Measurements from ENCODE around the gene LIME1.

LIME1 gene, protein sequence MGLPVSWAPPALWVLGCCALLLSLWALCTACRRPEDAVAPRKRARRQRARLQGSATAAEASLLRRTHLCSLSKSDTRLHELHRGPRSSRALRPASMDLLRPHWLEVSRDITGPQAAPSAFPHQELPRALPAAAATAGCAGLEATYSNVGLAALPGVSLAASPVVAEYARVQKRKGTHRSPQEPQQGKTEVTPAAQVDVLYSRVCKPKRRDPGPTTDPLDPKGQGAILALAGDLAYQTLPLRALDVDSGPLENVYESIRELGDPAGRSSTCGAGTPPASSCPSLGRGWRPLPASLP

DNA sequence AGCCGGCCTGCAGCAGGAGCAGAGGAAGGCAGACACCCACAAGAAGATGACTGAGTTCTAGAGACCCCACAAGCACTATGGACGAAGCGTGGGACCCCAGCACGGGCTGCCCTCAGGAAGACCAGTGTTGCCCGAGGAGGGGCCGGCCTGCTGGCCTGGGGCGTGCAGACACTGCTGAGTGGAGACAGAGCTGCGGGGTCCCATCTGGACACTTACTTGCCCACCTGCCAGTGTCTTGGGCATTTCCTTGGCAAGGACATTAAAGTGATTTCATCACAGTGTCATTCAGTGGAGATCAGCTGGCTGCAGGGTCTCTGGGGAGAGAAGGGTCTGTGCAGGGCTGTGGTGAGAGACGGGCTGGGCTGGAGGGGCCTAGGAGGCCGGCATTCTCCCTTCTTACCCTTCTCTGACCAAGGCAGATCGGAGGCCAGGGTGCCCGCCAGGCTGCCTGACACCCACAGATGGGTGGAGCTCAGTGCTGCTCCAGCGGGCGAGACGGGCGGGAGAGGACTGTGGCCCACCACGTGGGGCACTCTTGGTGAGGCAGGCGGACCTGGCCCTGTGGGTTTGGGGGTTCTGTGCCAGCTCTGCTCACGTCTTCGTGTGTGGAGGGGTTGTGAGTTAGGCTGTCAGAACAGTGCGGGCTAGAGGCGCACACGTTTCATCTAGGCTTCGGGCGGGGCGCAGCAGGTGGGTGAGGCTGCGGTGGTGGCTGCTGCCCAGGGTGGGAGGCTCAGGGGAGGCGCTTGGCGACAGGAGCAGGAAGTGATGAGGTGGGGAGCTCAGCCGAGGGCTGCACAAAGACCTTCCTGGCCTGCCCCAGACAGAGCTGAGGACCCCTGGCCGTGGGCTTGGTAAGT is at the start of gene LIME1:
Gene LIME1 (plus strand): TSS at position 806 of the 860 bp plus-strand sequence. CDS start 886 bp downstream, outside the sequence.
- TF ChIP-seq, protein P1, sequence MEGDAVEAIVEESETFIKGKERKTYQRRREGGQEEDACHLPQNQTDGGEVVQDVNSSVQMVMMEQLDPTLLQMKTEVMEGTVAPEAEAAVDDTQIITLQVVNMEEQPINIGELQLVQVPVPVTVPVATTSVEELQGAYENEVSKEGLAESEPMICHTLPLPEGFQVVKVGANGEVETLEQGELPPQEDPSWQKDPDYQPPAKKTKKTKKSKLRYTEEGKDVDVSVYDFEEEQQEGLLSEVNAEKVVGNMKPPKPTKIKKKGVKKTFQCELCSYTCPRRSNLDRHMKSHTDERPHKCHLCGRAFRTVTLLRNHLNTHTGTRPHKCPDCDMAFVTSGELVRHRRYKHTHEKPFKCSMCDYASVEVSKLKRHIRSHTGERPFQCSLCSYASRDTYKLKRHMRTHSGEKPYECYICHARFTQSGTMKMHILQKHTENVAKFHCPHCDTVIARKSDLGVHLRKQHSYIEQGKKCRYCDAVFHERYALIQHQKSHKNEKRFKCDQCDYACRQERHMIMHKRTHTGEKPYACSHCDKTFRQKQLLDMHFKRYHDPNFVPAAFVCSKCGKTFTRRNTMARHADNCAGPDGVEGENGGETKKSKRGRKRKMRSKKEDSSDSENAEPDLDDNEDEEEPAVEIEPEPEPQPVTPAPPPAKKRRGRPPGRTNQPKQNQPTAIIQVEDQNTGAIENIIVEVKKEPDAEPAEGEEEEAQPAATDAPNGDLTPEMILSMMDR (IDR thresholded peaks at IDR 0.05; ENCODE audit: low read depth, low read length), result no peak
- DNase-seq (ENCODE audit: extremely low read depth, low read depth), result no peak

DNA sequence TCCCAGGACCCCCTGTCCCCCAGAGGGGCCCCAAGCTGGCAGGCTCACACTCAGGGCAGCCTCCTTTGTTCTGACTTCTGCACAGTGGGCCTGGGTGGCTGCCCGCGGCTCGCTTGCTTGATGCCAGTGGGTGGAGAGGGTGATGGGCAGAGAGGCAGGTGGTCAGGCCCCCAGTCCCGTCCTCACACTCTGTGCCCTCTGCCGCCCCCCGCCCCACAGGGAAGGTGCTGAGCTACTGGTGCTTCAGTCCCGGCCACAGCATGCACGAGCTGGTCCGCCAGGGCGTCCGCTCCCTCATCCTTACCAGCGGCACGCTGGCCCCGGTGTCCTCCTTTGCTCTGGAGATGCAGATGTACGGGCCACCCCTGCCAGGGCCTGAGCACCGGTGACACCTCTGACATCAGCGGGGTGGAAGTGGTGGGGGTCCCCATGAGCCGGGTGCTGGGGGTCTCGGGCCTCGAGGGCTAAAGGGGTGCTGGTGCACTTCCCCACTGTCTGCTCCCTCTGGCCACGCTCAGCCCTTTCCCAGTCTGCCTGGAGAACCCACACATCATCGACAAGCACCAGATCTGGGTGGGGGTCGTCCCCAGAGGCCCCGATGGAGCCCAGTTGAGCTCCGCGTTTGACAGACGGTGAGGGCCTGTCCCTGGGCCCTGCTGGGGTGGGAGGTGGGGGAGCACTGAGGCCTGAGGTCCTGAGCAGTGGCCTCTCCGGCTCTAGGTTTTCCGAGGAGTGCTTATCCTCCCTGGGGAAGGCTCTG is 48.9 kb upstream of the LIME1 start:
- TF ChIP-seq, protein P1 (IDR thresholded peaks at IDR 0.05; ENCODE audit: low read depth, low read length), result no peak

DNA sequence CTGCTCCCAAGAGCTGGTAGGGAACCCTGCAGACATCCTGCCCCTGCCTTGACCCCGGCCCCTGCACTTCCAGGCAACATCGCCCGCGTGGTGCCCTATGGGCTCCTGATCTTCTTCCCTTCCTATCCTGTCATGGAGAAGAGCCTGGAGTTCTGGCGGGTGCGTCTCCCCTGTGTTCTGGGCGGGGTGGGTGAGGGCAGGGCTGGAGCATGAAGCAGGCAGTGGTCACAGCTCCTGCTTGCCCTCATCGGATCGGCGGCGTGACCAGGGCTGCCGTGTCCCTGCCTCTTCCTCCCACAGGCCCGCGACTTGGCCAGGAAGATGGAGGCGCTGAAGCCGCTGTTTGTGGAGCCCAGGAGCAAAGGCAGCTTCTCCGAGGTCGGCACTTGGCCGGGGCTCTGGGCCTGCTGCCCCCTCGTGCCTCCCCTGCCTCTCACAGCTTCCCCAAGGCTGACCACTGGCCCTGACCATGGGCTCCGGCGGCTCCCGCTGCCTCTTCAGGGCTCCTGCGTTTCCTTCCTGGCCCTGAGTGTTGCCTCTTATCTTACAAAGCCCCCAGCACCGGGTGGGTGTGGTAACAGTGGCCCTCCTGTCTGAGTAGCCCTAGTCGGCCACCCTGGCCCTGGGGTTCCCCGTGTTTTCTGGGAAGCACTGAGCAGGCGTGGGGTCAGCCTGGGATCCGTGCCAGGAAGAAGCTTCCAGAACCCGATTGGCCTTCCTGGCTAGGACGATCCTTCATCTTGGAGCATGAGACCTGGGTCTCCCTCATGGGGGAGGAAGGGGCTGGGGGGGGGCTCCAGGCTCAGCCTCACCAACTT is 48.0 kb upstream of the LIME1 start:
- DNase-seq (ENCODE audit: extremely low read depth, low read depth), result no peak
- TF ChIP-seq, protein P1 (IDR thresholded peaks at IDR 0.05; ENCODE audit: low read depth, low read length), result no peak

More for the DNA sequence above, 48.9 kb upstream of the LIME1 start:
- no peak for DNase-seq (ENCODE audit: extremely low read depth, low read depth)

DNA sequence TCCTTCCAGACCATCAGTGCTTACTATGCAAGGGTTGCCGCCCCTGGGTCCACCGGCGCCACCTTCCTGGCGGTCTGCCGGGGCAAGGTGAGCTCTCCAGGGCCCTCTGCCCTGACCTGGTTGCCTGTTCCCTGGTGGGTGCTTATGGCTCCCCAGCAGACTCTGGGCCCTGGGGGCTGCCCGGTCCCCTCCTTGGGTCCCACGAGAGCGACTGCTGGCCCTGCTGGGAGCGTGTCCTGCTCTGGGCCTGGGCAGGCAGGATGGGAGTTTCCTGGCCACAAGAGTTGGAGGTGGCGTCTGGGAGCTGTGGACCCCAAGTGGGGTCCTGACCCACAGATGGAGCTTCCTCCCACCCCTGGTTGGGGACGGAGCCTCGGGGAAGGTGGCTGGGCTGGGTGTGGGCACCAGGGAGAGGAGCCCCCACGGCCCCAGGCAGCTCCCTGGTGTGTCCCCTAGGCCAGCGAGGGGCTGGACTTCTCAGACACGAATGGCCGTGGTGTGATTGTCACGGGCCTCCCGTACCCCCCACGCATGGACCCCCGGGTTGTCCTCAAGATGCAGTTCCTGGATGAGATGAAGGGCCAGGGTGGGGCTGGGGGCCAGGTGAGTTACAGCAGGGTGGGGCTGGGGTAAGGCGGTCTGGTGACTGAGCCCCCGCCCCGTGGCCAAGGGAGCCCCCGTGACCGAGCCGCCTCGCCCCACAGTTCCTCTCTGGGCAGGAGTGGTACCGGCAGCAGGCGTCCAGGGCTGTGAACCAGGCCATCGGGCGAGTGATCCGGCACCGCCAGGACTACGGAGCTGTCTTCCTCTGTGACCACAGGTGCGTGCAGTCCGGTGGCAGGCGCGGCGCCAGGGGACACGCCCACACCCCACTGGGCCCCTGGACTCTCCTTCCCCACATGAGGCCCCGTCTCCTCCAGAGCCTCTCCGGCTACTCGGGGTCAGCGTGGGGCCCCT is 47.1 kb upstream of the LIME1 start:
- TF ChIP-seq, protein P1 (IDR thresholded peaks at IDR 0.05; ENCODE audit: low read depth, low read length), result no peak
- no peak for DNase-seq (ENCODE audit: extremely low read depth, low read depth)

DNA sequence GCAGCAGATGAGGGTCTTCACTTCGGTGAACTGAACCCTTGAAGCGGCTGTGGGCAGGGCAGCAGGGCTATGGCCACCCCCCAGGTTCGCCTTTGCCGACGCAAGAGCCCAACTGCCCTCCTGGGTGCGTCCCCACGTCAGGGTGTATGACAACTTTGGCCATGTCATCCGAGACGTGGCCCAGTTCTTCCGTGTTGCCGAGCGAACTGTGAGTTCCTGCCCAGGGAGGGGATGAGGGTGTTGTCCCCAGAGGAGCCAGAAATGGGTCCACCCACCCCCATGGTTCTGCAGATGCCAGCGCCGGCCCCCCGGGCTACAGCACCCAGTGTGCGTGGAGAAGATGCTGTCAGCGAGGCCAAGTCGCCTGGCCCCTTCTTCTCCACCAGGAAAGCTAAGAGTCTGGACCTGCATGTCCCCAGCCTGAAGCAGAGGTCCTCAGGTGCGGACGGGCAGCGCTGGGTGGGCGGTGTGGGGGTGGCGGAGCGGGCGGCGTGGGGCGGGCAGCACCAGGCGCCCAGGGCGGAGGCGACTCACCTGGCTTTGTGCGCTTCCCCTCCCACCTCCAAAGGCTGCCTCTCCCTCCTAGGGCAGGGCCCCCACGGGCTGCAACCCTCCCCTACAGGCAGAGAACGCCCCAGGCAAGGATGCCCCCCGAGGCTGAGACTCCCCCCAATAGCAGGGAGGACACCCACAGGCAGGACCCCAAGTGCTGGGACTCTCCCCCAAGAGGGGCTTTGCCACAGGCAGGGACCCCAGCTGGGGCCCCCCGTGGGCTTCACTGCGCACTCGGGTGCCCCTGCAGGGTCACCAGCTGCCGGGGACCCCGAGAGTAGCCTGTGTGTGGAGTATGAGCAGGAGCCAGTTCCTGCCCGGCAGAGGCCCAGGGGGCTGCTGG is 46.2 kb upstream of the LIME1 start:
- TF ChIP-seq, protein P1 (IDR thresholded peaks at IDR 0.05; ENCODE audit: low read depth, low read length), result no peak
- no peak for DNase-seq (ENCODE audit: extremely low read depth, low read depth)

Measured in AG09319 (cell line).